Activated naive CD4-positive, alpha-beta T cell treated with anti-CD3 and anti-CD28 coated beads, Interleukin-2, amount 50 U/mL, for 16 hours (primary cell): ENCODE results near the gene ADAM12.

Experiments
- DNase-seq: peaks from one replicate; pipeline ENCODE4 v3.0.0-alpha.2; 2020

ADAM12 gene

GRCh38 chr10:126102636-126103035, 285.6 kb downstream of the ADAM12 start:
- no peak for DNase-seq

GRCh38 chr10:126101736-126102135, 286.5 kb downstream of the ADAM12 start:
- DNase-seq, result no peak

GRCh38 chr10:126101325-126101724, 287.0 kb downstream of the ADAM12 start:
- no peak for DNase-seq

GRCh38 chr10:126099366-126099765, 288.9 kb downstream of the ADAM12 start:
- DNase-seq, result no peak

- DNase-seq, result no peak
Observed at GRCh38 chr10:126098226-126098581, 290.1 kb downstream of the ADAM12 start.

- DNase-seq, result no peak
Observed at GRCh38 chr10:126097558-126098225, 290.6 kb downstream of the ADAM12 start.

GRCh38 chr10:126094537-126094936, 293.7 kb downstream of the ADAM12 start:
- DNase-seq, result no peak

- DNase-seq, result no peak
Observed at GRCh38 chr10:126092366-126093215, 295.7 kb downstream of the ADAM12 start.

- DNase-seq, result no peak
Observed at GRCh38 chr10:126090911-126091728, 297.2 kb downstream of the ADAM12 start.

- DNase-seq, result no peak
Observed at GRCh38 chr10:126090443-126090842, 297.8 kb downstream of the ADAM12 start.

- no peak for DNase-seq
Observed at GRCh38 chr10:126087796-126088505, 300.3 kb downstream of the ADAM12 start.

- no peak for DNase-seq
Observed at GRCh38 chr10:126087153-126087680, 301.1 kb downstream of the ADAM12 start.

GRCh38 chr10:126085806-126086205, 302.5 kb downstream of the ADAM12 start:
- DNase-seq, result no peak

GRCh38 chr10:126084369-126084768, 303.9 kb downstream of the ADAM12 start:
- DNase-seq, result no peak

- no peak for DNase-seq
Observed at GRCh38 chr10:126083009-126083408, 305.3 kb downstream of the ADAM12 start.

- no peak for DNase-seq
Observed at GRCh38 chr10:126081841-126082466, 306.3 kb downstream of the ADAM12 start.

- no peak for DNase-seq
Observed at GRCh38 chr10:126080879-126081411, 307.3 kb downstream of the ADAM12 start.

- no peak for DNase-seq
Observed at GRCh38 chr10:126080291-126080825, 307.9 kb downstream of the ADAM12 start.

GRCh38 chr10:126075009-126075408, 313.3 kb downstream of the ADAM12 start:
- no peak for DNase-seq

- DNase-seq, result no peak
Observed at GRCh38 chr10:126074291-126074690, 314.0 kb downstream of the ADAM12 start.

GRCh38 chr10:126073606-126074005, 314.7 kb downstream of the ADAM12 start:
- no peak for DNase-seq

- DNase-seq, result no peak
Observed at GRCh38 chr10:126072622-126073021, 315.7 kb downstream of the ADAM12 start.
